CD4-positive, alpha-beta T cell treated with Interleukin-17A for 4 hours (primary cell): Measurements from ENCODE around the gene SMIM24.
"Not testable (repeated sequence)": the region's sequence is repeated elsewhere in the genome, so short reads cannot be mapped to it uniquely, and the experiment has no call there.

Source experiments
- DNase-seq: peaks from one replicate; pipeline ENCODE4 v3.0.0-alpha.2; 2020; ENCODE audit warnings: mixed read lengths

Gene SMIM24

DNA sequence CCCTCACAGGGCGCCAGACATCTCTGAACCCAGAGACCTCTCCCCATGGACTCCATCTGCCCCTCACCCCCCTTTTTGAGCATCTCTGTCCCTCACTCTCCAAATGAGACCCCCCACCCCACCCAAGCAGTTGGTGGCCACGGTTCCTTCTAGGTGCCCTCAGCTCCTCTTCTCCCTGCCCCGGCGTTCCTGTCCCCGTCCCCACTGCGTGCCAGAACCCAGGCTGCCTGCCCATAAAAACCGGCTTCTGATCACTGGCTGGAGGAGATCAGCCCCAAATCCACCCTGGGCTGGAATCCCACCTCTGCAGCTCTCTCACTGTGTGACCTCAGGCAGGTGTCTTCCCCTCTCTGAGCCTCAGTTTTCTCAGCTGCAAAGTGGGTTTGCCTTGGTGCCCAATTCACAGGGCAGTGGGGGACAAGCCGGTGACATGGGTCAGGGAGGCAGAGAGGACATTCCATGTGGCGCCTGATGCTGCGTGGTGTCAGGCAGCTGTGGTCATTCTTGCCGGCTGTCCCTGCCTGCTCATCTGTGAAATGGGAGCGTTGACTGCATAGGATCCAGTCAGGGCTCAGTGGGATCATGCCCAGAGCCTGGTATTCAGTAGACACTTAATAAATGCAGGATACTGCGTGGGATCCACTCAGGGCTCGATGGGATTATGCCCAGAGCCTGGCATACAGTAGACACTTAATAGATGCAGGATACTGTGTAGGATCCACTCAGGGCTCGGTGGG is 25.5 kb downstream of the SMIM24 start:
- no peak for DNase-seq

DNA sequence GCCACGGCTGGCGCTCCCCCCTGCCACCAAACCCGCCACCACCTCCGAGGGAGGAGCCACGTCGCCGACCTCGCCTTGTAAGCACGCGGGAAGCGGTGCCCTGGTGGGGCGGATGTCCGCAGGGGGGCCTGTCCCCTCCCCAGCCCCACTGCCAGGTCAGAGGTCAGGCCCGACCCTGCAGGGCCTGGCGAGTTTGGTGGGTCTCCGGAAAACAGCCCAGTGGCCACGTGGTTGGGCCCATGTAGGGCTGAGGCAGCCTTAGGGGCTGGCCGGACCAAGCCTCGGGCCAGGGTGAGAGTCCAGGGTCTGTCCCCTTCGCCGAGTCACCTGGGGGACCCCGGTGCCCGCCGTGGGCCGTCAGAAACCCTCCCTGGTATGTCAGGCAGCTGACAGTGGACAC is 26.5 kb downstream of the SMIM24 start:
- DNase-seq = no peak

DNA sequence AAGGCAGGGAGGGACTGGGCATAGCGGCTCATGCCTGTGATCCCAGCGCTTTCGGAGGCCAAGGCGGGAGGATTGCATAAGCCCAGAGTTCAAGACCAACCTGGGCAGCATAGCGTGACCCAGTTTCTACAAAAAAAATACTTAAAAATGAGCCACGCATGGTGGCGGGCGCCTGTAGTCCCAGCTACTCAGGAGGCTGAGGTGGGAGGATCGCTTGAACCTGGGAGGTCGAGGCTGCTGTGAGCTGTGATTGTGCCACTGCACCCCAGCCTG is 27.4 kb downstream of the SMIM24 start:
- not testable (repeated sequence) for DNase-seq

DNA sequence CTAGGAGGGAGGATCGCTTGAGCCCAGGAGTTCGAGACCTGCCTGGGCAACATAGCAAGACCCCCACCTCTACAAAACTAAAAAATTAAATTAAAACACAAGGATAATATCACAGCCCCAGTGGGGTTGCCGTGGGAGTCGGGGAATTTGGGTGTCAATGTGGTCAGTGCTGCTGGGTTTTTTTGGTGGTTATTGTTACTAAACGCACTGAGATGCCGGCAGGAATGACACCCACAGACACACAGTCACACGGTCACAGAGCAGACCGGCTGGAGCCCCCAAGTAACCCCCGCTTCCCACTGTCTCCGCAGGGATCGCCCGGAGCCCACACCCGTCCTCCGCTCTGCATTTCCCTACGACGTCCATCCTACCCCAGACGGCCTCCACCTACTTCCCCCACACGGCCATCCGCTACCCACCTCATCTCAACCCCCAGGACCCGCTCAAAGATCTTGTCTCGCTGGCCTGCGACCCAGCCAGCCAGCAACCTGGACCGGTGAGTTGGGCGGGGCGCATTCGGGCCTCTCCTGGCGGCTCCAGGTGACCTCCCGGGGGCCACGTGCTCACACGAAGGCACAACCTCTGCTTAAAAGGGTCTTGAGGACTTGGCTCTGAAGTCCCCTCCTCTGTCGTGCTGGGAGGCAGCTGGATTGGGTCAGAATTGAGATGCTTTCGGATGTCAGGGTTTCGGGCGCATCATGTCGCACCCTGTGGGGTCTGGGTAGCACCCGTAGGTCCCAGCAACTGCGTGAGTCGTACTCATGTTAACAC is 28.0 kb downstream of the SMIM24 start:
- no peak for DNase-seq

DNA sequence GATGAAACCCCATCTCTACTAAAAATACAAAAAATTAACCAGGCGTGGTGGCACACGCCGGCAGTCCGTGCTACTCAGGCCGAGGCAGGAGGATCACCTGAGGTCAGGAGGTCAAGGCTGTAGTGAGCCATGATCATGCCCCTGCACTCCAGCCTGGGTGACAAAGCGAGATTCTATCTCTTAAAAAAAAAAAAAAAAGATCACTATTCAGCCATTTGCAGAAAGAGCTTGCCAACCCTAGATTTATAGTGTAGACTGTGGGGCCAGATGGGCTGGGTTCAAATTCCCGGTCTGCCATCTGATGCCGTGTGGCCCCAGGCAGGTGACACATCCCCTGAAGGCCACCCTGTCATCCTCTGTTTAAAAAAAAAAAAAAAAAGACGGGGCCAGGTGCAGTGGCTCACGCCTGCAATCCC is 28.9 kb downstream of the SMIM24 start:
- DNase-seq = no peak

DNA sequence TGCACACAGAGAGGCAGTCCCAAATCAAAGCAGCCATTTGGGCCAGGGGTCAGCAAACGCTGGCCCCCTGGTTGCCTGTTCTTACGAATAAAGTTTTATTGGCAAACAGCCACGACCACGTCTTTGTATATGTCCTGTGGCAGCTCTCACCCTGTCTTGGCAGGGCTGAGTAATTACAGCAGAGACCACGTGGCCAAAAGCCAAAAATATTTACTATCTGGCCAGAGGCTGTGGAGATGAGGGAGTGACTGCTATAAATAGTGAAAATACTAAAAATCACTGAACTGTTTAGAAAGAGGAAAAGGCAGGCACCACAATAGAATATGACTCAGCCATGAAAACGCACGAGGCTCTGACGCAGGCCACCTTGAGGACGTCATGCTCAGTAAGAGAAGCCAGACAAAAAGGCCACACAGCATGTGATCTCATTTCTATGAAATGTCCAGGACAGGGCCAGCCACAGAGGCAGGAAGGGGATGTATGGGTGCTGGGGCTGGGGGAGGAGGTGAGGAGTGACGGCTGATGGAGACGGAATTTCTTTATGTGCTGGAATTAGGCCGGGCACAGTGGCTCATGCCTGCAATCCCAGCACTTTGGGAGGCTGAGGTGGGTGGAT is 29.4 kb downstream of the SMIM24 start:
- no peak for DNase-seq

DNA sequence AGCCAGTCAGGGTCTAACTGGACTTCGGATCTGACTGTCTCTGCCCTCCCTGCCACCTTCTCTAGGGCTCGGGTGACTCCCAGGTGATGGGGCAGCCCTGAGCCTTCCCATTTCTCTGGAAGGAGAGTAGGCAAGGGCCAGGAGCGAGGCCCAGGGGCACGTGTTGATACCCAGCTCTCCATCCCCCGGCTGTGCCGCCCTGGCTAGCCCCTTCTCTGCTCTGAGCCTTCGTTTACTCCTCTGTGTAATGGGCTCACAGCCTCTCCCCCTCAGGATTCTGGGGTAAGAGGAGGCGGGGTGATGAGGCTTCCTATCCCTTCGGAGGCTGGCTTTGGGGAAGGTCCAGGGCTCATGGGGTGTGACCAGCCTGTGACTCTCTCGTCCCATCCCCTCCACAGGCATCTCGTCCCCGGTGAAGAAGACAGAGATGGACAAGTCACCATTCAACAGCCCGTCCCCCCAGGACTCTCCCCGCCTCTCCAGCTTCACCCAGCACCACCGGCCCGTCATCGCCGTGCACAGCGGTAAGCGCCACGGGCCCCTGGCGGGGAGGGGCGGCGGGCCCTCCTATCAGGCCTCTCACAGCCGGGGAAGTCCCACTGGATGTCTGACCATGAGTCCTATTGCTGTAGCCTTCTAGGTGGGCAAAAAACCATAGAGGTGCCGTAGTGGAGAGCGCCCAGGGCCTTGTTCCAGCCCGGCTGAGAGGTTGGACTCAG is 31.6 kb downstream of the SMIM24 start:
- DNase-seq = no peak

DNA sequence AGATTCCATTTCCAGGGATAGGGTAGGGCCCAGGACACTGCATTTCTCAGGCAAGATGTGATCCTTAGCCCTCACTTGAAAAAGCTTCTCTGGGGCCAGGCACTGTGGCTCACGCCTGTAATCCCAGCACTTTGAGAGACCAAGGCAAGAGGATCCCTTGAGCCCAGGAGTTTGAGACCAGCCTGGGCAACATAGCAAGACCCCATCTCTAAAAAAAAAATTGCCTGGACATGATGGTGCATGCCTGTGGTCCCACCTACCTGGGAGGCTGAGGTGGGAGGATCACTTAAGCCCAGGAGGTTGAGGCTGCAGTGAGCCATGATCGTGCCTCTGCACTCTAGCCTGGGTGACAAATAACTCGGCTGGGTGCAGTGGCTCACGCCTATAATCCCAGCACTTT is 33.7 kb downstream of the SMIM24 start:
- not testable (repeated sequence) for DNase-seq

DNA sequence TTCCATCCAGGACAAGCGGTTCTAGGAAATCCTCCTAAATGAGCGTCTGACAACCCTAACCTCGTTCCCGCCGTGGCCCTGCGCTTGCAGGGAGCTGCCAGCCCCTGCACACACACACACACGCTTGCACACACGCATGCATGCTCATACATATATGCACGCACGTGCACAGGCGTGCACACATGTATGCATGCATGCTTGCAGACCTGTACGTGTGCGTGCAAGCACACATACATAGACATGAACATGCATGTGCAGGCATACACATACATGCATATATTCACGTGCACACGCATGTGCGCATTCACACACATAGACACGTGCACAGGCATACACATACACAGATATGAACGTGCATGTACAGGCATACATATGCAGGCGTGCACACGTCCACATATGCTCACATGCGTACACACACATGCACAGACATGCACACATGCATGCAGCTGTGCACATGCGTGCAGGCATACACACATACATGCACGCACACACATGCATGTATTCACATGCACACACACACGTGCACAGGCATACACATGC is 35.6 kb downstream of the SMIM24 start:
- no peak for DNase-seq

DNA sequence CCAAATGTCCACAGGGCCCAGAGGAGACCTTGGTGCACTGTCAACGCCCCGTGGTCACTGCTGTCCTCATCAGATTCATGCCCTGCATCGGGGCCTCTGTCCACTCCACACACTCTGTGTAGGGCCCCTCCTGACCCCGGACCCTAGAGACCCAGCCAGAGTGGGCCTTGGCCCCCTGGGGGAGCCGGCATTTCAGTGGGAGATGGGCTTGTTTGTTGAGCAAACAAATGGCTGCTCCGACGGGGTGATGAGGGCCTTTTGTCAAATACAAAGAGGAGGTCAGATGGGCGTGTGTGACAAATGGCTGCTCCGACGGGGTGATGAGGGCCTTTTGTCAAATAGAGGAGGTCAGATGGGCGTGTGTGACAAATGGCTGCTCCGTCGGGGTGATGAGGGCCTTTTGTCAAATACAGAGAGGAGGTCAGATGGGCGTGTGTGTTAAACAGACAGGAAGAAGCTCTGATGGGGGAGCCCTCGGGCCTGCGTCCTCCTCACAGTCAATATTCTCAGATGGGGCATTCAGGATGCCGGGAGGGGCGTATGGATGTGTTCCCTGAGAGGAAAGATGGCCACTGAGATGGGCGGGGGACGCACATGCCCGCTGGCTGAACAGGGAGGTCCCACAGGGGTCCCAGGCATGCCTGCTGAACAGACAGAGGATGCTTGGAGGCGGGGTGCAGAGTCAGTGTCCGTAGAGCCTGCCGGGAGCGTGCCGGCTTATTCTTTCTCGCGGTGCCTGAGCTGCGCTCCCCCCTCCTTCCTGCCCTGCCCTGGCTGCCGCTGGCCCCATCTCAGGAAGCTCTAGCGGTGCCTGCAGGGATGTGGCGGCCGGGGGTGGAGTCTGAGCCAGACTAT is 36.3 kb downstream of the SMIM24 start:
- no peak for DNase-seq

DNA sequence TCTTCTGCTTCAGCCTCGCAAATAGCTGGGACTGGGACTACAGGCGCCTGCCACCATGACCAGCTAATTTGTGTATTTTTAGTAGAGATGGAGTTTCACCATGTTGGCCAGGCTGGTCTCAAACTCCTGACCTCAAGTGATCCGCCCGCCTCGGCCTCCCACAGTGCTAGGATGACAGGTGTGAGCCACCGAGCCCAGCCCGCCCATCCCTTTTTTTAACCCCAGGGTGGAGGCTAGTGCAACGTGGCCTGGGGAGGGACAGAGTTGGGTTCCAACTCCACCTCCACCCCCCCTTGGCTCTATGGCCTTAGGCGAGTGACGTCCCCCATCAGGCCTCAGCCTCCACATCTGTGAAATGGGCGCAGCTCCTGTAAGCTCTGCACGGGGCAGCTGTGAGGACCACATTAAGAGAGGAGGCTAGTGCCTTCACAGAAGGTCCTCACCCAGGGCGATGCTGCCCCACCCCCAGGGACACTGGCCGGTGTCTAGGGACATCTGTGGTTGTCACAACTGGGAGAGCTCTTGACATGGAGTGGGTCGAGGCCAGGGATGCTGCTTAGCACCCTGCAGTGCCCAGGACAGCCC is 37.7 kb downstream of the SMIM24 start:
- no peak for DNase-seq

DNA sequence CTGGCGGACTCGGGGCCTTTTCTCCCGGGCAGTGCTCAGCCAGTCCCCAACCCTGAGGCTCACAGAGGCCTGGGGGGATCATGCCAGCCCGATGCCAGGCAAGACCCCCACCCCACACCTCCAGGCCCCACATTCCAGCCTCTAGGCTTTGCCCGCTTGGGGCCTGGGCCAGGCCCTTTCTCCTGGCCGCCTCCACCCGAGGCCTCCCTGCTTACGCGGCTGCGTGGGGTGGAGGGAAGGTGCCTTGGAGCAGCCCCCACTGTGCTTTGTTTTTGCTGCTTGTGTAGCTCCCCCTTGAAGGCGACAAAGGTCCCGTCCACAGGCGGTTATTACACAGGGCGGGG is 38.4 kb downstream of the SMIM24 start:
- no peak for DNase-seq

DNA sequence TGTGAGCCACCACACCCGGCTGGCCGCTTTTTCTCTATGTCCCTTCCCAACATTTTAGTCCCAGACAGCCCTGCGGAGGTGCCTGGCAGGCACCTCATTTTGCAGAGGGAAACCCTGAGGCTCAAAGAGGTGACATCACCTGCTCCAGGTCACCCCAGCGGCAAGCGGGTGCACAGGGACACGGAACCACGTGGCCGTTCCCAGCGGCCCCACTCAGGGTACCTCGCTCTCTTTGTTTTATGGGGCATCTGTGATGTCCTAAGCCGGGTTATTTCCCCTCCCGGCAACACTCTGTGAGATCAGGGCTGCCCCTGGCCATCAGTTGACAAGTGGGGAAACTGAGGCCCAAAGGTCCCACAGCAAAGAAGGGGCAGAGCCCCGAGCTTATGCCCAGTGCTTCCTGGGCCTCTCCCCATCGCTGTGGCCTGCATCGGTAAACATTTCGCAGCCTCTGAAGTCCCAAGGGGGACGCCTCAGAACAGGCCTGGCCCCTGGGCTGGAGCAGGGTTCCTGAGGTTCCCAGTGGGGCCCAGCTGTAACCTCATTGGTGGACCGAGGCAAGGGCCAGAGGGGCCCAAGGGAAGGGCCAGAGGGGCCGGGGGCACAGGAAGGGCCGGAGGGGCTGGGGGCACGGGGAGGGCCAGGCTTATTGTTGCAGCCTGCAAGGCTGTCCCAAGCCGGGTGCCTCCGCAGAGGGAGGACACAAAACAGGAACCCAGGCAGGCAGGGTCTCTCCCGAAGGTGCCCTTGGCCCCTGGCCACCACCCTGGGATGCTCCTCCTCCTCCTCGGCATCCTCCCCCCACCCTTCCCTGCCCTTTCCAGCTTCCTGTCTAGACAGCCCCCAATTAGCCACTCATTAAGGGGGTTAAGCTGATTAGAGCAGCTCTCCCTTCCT is 39.0 kb downstream of the SMIM24 start:
- no peak for DNase-seq

DNA sequence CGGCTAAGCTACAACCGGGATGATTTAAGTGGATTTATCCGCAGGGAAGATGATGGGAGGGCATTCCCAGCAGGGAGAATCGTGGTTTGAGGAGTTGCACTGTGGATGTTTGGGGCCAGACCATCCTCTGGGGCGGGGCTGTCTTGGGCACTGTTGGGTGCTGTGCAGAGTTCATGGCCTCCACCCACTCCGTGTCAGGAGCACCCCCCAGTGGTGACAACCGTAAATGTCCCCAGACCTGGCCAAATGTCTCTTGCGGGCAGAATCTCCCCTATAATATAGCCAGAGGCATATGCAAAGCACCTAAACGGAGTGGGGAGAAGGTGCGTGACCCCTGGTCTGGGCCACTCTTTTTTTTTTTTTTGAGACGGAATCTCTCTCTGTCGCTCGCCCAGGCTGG is 40.2 kb downstream of the SMIM24 start:
- peak; percentile 71 for DNase-seq

DNA sequence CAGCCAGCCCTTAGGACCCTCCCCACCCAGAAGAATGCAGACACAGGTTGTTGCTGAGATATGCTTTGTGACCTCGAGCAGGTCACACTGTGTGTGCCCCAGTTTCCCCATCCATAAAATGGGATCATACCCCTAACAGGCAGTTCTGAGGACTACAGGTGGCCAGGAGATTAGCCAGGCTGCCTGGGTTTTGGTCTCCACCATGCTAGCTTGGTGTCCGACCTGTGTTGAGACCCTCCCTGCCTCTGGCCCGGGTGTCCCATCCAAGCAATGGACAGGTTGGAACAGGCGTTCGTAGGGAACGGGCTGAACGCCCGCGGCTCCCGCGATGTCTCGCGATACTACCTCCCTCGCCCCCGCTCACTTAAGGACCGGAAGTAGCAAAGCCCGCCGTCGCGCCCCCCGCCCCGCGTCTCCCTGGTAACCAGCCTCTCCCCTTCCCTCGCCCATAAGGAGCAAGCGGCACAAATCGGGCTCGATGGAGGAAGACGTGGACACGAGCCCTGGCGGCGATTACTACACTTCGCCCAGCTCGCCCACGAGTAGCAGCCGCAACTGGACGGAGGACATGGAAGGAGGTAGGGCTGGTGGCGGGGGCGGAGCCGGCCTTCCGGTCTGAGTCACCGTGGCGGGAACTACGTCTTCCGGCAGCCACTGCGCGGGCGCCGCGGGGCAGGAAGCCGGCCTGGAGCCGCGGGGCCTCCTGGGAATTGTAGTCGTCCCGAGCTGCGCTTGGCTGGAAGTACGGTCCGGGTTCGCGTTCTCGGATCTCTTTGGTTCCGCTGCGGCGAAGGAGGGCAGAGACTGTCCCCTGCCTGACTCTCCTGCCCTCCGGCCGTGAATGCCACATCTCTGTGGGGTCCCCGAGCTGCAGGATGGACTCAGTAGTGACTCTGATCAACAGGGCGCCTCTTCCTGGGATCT is 45.4 kb downstream of the SMIM24 start:
- DNase-seq = peak; percentile 97

DNA sequence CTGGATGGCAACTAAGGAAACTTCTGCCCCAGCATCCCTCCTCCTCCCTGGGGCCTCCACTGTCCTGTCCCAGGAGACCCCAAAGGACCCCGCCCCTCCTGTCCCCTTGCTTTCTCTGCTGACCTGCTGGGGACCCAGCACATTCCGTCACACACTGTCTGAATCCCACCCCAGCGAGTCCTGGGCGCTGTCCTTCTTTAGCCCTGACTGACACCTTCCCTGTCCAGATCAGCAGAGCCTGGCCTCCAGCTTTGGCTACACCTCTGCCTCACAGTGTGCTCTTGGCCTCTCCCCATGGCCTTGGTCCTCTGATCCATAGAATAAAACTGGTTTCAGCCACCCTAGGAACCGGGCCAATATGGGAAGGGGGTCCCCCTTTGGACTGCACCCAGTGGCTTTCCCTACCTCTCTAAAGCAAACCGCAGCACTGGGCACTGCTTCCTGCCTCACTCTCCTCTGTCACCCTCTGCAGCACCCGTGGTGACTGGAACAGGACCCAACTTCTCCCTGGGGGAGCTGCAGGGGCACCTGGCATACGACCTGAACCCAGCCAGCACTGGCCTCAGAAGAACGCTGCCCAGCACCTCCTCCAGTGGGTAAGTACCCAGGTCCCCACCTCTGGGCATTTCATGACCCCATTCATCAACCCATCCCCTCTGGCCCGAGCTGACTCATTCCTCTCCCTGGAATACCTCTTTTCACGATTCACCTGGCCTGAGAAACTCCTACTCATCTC is 46.4 kb downstream of the SMIM24 start:
- DNase-seq = no peak

DNA sequence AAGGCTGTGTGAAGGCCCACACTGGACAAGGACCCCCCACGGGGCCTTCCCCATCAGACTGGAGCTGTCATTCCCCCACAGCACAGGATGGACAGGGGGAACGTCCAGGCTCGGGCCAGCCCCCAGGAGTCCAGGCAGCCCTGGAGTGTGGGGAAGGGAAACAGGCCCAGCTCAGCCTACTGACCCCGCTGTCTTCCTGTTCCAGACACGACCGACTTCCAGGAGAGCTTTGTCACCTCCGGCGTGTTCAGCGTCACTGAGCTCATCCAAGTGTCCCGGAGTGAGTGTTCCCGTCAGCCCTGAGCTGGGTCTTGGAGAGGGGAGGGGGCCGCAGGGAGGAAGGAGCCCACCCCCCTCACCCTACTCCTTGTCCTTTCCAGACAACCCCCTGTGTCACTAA is 47.0 kb downstream of the SMIM24 start:
- no peak for DNase-seq

DNA sequence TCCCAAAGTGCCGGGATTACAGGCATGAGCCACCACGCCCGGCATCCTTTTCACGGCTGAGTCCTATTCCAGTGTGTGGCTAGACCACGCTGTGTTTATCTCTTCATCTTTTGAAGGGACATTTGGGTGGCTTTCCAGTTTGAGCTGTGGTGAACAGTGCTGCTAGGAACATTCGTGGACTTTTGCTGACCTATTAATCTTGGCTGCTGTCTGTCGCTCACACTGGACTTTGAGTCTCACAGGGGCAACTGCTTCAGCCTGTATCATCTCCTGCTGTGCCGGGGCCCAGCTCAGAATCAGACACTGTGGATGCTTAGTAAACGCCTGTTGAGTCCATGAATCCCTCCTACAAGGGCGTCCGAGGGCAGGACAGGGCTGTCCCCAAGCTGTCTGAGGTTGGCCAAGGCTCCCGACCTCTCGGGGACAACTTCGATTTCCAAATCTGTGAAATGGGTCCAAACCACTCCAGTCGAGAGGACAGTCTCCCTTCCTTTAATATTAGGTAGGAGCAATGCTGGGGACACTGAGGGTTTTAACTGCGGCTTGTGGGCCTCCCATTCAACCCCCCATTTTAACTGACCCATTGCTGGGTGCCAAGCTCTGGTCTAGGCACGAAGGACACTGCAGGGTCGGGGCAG is 48.4 kb downstream of the SMIM24 start:
- DNase-seq = no peak

DNA sequence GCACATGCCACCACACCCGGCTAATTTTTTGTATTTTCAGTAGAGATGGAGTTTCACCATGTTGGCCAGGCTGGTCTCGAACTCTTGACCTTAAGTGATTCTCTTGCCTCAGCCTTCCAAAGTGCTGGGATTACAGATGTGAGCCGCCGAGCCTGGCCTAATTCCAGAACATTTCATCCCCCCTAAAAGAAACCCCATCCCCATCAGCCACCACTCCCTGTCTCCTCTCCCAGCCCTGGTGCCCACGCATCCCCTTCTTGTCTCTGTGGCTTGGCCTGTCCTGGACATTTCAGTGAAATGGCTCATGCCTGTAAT is 50.0 kb downstream of the SMIM24 start:
- DNase-seq = not testable (repeated sequence)
